ENCODE data around the gene HMGCLL1.
A peak's percentile ranks its signal among the peaks of the same experiment; 100 is the strongest.

Gene HMGCLL1

GRCh38 chr6:55530931-55531330 is 48.1 kb downstream of the HMGCLL1 start:
- DNase-seq = no peak

- DNase-seq = peak in 1 of 2 experiments; percentile 1
Observed at GRCh38 chr6:55528624-55529023, 50.4 kb downstream of the HMGCLL1 start.

- no peak for DNase-seq
Observed at GRCh38 chr6:55524441-55524840, 54.6 kb downstream of the HMGCLL1 start.

- no peak for DNase-seq
Observed at GRCh38 chr6:55518529-55519060, 60.4 kb downstream of the HMGCLL1 start.

- no peak for DNase-seq
Observed at GRCh38 chr6:55516736-55517135, 62.3 kb downstream of the HMGCLL1 start.

GRCh38 chr6:55512904-55513303 is 66.1 kb downstream of the HMGCLL1 start:
- DNase-seq = no peak

GRCh38 chr6:55511122-55511800 is 67.7 kb downstream of the HMGCLL1 start:
- no peak for DNase-seq

- no peak for DNase-seq
Observed at GRCh38 chr6:55499591-55499990, 79.4 kb downstream of the HMGCLL1 start.

GRCh38 chr6:55497694-55498093 is 81.3 kb downstream of the HMGCLL1 start:
- no peak for DNase-seq

GRCh38 chr6:55496201-55496600 is 82.8 kb downstream of the HMGCLL1 start:
- no peak for DNase-seq

GRCh38 chr6:55495277-55495676 is 83.7 kb downstream of the HMGCLL1 start:
- no peak for DNase-seq

- no peak for DNase-seq
Observed at GRCh38 chr6:55494411-55494810, 84.6 kb downstream of the HMGCLL1 start.

GRCh38 chr6:55492259-55492658 is 86.7 kb downstream of the HMGCLL1 start:
- DNase-seq = no peak

- no peak for DNase-seq
Observed at GRCh38 chr6:55490871-55491270, 88.1 kb downstream of the HMGCLL1 start.

GRCh38 chr6:55474382-55474781 is 104.6 kb downstream of the HMGCLL1 start:
- no peak for DNase-seq

- DNase-seq = no peak
Observed at GRCh38 chr6:55473722-55474121, 105.3 kb downstream of the HMGCLL1 start.

- DNase-seq = peak in 1 of 2 experiments; percentile 9
Observed at GRCh38 chr6:55469951-55470366, 109.0 kb downstream of the HMGCLL1 start.

- DNase-seq = no peak
Observed at GRCh38 chr6:55456016-55456415, 123.0 kb downstream of the HMGCLL1 start.

GRCh38 chr6:55450005-55450404 is 129.0 kb downstream of the HMGCLL1 start:
- DNase-seq = no peak

- peak in 1 of 2 experiments; percentile 4 for DNase-seq
Observed at GRCh38 chr6:55449225-55449624, 129.8 kb downstream of the HMGCLL1 start.

- DNase-seq = no peak
Observed at GRCh38 chr6:55448451-55448850, 130.5 kb downstream of the HMGCLL1 start.

GRCh38 chr6:55447891-55448290 is 131.1 kb downstream of the HMGCLL1 start:
- DNase-seq = no peak

- DNase-seq = peak; percentile 24 to 25
Observed at GRCh38 chr6:55445648-55446204, 133.3 kb downstream of the HMGCLL1 start.
